NB4 (cell line): ENCODE results near the gene YPEL2.

ENCODE experiments used
- MYC ChIP-seq: IDR thresholded peaks from 2 replicates; pipeline ENCODE4 v1.6.1; 2011; ENCODE audit warnings: low read depth, low read length
- POLR2A ChIP-seq: IDR thresholded peaks from 2 replicates; pipeline ENCODE4 v1.6.1; 2011; ENCODE audit warnings: mild to moderate bottlenecking; ENCODE audit not compliant: insufficient read length; ENCODE audit errors: extremely low read depth
- TF ChIP-seq, protein P1 (sequence below): IDR thresholded peaks from one replicate; pipeline ENCODE4 v1.5.1; 2012; ENCODE audit warnings: low read depth, low read length
- TF ChIP-seq, protein P2 (sequence below): IDR thresholded peaks from 2 replicates; pipeline ENCODE4 v1.6.1; 2011; ENCODE audit warnings: low read depth, low read length

DNA sequence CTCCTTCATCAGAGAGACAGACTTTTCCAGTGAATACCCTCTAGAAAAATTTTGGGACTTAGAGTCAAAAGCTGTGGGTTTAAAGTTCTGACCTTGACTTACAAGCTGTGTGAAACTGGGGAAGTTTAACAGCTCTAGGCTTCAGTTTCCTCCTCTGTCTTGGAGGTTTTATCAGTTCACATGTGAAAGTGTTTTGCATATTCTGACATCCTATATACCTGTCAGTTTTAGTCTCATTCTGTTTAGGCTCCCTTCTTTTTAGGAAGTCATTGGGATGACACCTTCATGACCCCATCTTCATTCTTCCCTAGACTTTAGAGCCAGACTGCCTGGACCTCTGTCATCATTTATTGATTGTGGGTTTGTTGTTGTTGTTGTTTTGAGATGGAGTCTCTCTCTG is 44.4 kb downstream of the YPEL2 start:
- TF ChIP-seq, protein P1, sequence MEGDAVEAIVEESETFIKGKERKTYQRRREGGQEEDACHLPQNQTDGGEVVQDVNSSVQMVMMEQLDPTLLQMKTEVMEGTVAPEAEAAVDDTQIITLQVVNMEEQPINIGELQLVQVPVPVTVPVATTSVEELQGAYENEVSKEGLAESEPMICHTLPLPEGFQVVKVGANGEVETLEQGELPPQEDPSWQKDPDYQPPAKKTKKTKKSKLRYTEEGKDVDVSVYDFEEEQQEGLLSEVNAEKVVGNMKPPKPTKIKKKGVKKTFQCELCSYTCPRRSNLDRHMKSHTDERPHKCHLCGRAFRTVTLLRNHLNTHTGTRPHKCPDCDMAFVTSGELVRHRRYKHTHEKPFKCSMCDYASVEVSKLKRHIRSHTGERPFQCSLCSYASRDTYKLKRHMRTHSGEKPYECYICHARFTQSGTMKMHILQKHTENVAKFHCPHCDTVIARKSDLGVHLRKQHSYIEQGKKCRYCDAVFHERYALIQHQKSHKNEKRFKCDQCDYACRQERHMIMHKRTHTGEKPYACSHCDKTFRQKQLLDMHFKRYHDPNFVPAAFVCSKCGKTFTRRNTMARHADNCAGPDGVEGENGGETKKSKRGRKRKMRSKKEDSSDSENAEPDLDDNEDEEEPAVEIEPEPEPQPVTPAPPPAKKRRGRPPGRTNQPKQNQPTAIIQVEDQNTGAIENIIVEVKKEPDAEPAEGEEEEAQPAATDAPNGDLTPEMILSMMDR, result no peak
- no peak for TF ChIP-seq POLR2A
- TF ChIP-seq, protein P2, sequence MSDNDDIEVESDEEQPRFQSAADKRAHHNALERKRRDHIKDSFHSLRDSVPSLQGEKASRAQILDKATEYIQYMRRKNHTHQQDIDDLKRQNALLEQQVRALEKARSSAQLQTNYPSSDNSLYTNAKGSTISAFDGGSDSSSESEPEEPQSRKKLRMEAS, result no peak
- TF ChIP-seq MYC, result no peak
